Measurements from ENCODE around the gene YPEL1. TPM values are rescaled to one million over a fixed set of nuclear protein-coding genes. Genes with fewer than 3 reads are reported as not detected.

YPEL1 gene
- total RNA-seq, 1 donor from 2014 or later = 30.5 TPM

- TF ChIP-seq CTCF (IDR thresholded peaks at IDR 0.05; ENCODE audit: unreplicated experiment) = no peak
- no peak for DNase-seq (ENCODE audit: low spot score, unreplicated experiment)
- peaks cover 5% of the 10 kb centered on the region for H3K4me1 Mint-ChIP-seq (ENCODE audit: low read depth)
- no peaks in the 10 kb centered on the region for H3K27me3 Mint-ChIP-seq
- H3K4me3 Mint-ChIP-seq (ENCODE audit: low read depth) = no peak overlapping the region
- no peak overlapping the region for H3K27ac Mint-ChIP-seq
- H3K36me3 Mint-ChIP-seq (ENCODE audit: insufficient read depth) = no peaks in the 10 kb centered on the region
- H3K9me3 Mint-ChIP-seq (ENCODE audit: low read depth) = no peaks in the 10 kb centered on the region
These were observed 71.9 kb downstream of the YPEL1 start for GRCh38 chr22:21663738-21664137.

- Mint-ChIP-seq H3K4me1 (ENCODE audit: low read depth) (peaks cover 6% of the 10 kb centered on the region), H3K9me3 (ENCODE audit: low read depth) (no peaks in the 10 kb centered on the region), H3K27ac (no peak overlapping the region), H3K36me3 (ENCODE audit: insufficient read depth) (no peaks in the 10 kb centered on the region), H3K27me3 (no peaks in the 10 kb centered on the region), H3K4me3 (ENCODE audit: low read depth) (no peak overlapping the region)
- TF ChIP-seq CTCF (IDR thresholded peaks at IDR 0.05; ENCODE audit: unreplicated experiment) = no peak
- no peak for DNase-seq (ENCODE audit: low spot score, unreplicated experiment)
These were observed 73.6 kb downstream of the YPEL1 start for GRCh38 chr22:21661991-21662390.

- H3K27me3 Mint-ChIP-seq = no peaks in the 10 kb centered on the region
- no peaks in the 10 kb centered on the region for H3K36me3 Mint-ChIP-seq (ENCODE audit: insufficient read depth)
- no peak for DNase-seq (ENCODE audit: low spot score, unreplicated experiment)
- H3K4me3 Mint-ChIP-seq (ENCODE audit: low read depth) = no peak overlapping the region
- H3K9me3 Mint-ChIP-seq (ENCODE audit: low read depth) = no peaks in the 10 kb centered on the region
- no peak overlapping the region for H3K27ac Mint-ChIP-seq
- no peak for TF ChIP-seq CTCF (IDR thresholded peaks at IDR 0.05; ENCODE audit: unreplicated experiment)
- H3K4me1 Mint-ChIP-seq (ENCODE audit: low read depth) = peaks cover 10% of the 10 kb centered on the region
These were observed 74.7 kb downstream of the YPEL1 start for GRCh38 chr22:21660904-21661303.

GRCh38 chr22:21659864-21660525 is 75.6 kb downstream of the YPEL1 start:
- no peak for TF ChIP-seq CTCF (IDR thresholded peaks at IDR 0.05; ENCODE audit: unreplicated experiment)
- no peaks in the 10 kb centered on the region for H3K9me3 Mint-ChIP-seq (ENCODE audit: low read depth)

GRCh38 chr22:21657360-21658032 is 78.1 kb downstream of the YPEL1 start:
- H3K27me3 Mint-ChIP-seq = no peaks in the 10 kb centered on the region
- H3K36me3 Mint-ChIP-seq (ENCODE audit: insufficient read depth) = no peaks in the 10 kb centered on the region
- peaks cover 11% of the 10 kb centered on the region for H3K4me1 Mint-ChIP-seq (ENCODE audit: low read depth)
- peak overlapping the region; percentile 84 for H3K4me3 Mint-ChIP-seq (ENCODE audit: low read depth)
- peak; percentile 42 for TF ChIP-seq CTCF (IDR thresholded peaks at IDR 0.05; ENCODE audit: unreplicated experiment)
- peak; percentile 75 for DNase-seq (ENCODE audit: low spot score, unreplicated experiment)
- H3K9me3 Mint-ChIP-seq (ENCODE audit: low read depth) = no peaks in the 10 kb centered on the region
- peak overlapping the region; percentile 91 for H3K27ac Mint-ChIP-seq

More at GRCh38 chr22:21659864-21660525, 75.6 kb downstream of the YPEL1 start:
- Mint-ChIP-seq H3K4me1 (ENCODE audit: low read depth) (peaks cover 10% of the 10 kb centered on the region), H3K4me3 (ENCODE audit: low read depth) (no peak overlapping the region), H3K27ac (no peak overlapping the region), H3K36me3 (ENCODE audit: insufficient read depth) (no peaks in the 10 kb centered on the region), H3K27me3 (no peaks in the 10 kb centered on the region)
- no peak for DNase-seq (ENCODE audit: low spot score, unreplicated experiment)

Data from progenitor cell of endocrine pancreas (in vitro differentiated cells).